Upper lobe of left lung (tissue), 4 donors: ENCODE data around the gene WNK2.

Experiments
- POLR2A ChIP-seq, 4 donors: fragments of 450-650 bp; IDR thresholded peaks; one replicate each; pipeline ENCODE4 v1.5.1; 2016 to 2017; ENCODE audit warnings: antibody characterized with exemption in 4 of 4, mild to moderate bottlenecking in 2 of 4
- POLR2AphosphoS5 ChIP-seq, 2 donors: sonication (generic); formaldehyde crosslinking; IDR thresholded peaks; one replicate each; pipeline ENCODE4 v1.5.1; 2017; ENCODE audit warnings: antibody characterized with exemption in 2 of 2

DNA sequence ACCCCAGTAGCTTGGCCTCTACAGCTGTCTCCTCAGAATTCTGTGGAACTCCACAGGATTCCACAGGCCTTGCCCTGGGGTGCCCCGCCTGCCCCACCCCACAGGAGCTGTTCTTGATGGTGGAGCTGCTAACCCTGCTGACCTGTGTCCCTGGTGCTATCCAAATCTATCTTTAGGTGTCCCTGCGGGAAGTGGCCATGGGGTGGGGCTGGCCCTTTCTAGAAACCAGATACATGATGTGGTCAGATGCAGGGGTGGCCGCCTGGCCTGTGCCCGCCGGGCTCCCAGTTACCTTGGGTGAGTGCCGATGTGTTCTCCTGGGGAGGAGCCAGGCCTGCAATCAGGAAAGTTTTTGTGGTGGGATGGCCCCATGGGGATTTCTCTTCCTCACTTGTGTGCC lies 34.2 kb downstream of the WNK2 start:
- TF ChIP-seq POLR2A (IDR thresholded peaks at IDR 0.05) (no peak), POLR2AphosphoS5 (IDR thresholded peaks at IDR 0.05) (no peak)
